ENCODE measurements around the gene SORCS1. TPM values are rescaled to one million over a fixed set of nuclear protein-coding genes. Genes with fewer than 3 reads are reported as not detected.

SORCS1 gene
- total and polyA plus RNA-seq, 12 donors, result 0.18 to 11.1 (median 1.1) TPM

DNA sequence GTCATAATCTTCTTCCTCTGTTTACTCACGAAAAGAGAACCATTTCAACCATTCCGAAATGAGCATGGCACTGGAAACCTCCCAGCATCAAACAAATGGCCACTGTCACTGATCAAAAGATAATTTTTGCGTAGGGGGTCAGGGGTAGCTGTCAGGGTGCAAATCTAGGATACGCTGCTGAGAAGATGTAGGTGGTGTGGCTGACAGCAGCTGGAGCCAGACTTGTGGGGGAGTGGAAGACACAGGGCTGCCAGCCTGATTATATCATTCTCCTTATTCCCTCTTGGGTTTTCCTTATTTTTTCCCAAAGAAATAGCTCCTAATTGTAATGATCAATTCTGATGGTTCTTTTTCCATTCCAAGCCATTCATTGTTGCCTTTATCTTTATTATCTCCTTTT is 266.1 kb downstream of the SORCS1 start:
- Histone ChIP-seq H3K27ac (no peak overlapping the region), H3K36me3 (replicated peaks in 1 of 2) (no peaks in the 10 kb centered on the region), H3K4me1 (replicated peaks in 1 of 2) (no peaks in the 10 kb centered on the region), H3K27me3 (no peaks in the 10 kb centered on the region), H3K4me3 (no peak overlapping the region), H3K9me3 (replicated peaks in 1 of 3) (no peaks in the 10 kb centered on the region)
- 43 to 50% (median 46%) methylated on average over 4 of the region's 4 CpGs for WGBS, 4 donors
- no peak for DNase-seq
- TF ChIP-seq, protein P1, sequence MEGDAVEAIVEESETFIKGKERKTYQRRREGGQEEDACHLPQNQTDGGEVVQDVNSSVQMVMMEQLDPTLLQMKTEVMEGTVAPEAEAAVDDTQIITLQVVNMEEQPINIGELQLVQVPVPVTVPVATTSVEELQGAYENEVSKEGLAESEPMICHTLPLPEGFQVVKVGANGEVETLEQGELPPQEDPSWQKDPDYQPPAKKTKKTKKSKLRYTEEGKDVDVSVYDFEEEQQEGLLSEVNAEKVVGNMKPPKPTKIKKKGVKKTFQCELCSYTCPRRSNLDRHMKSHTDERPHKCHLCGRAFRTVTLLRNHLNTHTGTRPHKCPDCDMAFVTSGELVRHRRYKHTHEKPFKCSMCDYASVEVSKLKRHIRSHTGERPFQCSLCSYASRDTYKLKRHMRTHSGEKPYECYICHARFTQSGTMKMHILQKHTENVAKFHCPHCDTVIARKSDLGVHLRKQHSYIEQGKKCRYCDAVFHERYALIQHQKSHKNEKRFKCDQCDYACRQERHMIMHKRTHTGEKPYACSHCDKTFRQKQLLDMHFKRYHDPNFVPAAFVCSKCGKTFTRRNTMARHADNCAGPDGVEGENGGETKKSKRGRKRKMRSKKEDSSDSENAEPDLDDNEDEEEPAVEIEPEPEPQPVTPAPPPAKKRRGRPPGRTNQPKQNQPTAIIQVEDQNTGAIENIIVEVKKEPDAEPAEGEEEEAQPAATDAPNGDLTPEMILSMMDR (IDR thresholded peaks at IDR 0.05), result no peak
- TF ChIP-seq POLR2A (IDR thresholded peaks at IDR 0.05), result no peak
- intact Hi-C loops (cut with DNase I), result no loop called here

DNA sequence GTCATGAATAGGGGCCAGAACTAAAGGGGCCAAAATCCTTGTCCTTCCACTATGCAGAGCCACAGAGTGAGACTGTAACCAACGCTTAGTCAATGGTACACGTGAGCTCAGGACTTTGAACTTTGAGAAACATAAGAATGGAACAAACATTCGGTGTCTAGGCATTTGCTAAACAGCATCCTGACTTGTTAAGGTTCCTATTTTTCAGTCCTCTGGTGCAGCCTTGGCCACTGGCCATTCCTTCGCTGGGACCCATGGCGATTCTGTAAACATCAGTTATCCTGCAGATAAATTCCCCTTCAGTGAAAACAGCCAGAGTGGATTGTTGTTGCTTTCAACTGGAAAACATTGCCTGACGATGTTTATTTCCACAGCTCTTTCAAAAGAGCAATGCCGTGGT is 266.8 kb downstream of the SORCS1 start:
- no peak for DNase-seq
- intact Hi-C loops (cut with DNase I), result no loop called here
- Histone ChIP-seq H3K27me3 (no peaks in the 10 kb centered on the region), H3K27ac (no peak overlapping the region), H3K36me3 (replicated peaks in 1 of 2) (no peaks in the 10 kb centered on the region), H3K9me3 (replicated peaks in 1 of 3) (no peaks in the 10 kb centered on the region), H3K4me1 (replicated peaks in 1 of 2) (no peaks in the 10 kb centered on the region), H3K4me3 (no peak overlapping the region)
- TF ChIP-seq, protein P1 (IDR thresholded peaks at IDR 0.05), result no peak
- TF ChIP-seq POLR2A (IDR thresholded peaks at IDR 0.05), result no peak
- WGBS, 4 donors, result 53 to 70% (median 61%) methylated on average over 7 of the region's 7 CpGs

DNA sequence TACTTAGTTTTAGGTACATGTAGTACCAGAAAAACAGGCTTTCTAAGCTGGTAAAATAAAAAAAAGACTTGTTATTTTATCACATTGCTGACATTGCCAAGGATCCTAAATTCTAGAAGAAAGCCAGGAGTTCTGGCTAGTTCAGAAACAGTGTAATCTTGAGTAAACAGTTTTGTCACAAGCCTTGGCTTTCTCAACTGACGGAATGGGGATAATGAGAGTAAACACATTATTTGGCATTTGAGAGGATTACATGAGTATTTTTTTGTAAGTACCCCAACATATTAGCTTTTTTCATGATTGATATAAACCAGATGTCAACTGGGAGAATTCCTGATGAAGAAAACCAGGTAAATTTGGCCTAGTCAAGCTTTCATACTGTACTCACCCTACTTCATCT is 269.8 kb downstream of the SORCS1 start:
- TF ChIP-seq POLR2A (IDR thresholded peaks at IDR 0.05), result no peak
- TF ChIP-seq, protein P1 (IDR thresholded peaks at IDR 0.05), result no peak
- DNase-seq, result no peak

DNA sequence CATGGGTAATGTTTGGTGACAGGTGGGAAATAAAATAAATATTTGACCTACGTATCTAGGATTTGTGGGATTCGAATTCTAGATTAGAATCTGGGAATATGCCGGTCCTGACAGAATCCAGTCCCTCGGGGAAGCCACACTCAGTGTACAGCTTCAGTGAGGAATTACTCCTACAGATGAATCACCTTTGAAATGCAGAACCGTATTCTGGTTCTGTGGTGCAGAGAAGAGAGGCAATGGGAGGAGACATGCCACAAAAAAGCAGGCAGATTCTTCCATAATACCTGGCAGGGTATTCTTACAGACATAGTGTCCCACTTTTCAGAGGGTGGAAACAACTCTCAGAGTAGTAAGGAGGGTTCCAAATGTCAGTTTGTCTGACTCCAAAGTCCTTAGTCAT is 286.9 kb downstream of the SORCS1 start:
- intact Hi-C loops (cut with DNase I), result no loop called here
- WGBS, 4 donors, result 74 to 83% (median 80%) methylated on average over 5 of the region's 5 CpGs
- Histone ChIP-seq H3K36me3 (replicated peaks in 1 of 2) (no peaks in the 10 kb centered on the region), H3K4me1 (replicated peaks in 1 of 2) (no peaks in the 10 kb centered on the region), H3K9me3 (replicated peaks in 1 of 3) (no peaks in the 10 kb centered on the region), H3K27ac (no peak overlapping the region), H3K27me3 (no peaks in the 10 kb centered on the region), H3K4me3 (no peak overlapping the region)
- no peak for DNase-seq
- TF ChIP-seq POLR2A (IDR thresholded peaks at IDR 0.05), result no peak
- TF ChIP-seq, protein P1 (IDR thresholded peaks at IDR 0.05), result no peak

More for the DNA sequence above, 269.8 kb downstream of the SORCS1 start:
- intact Hi-C loops (cut with DNase I), result no loop called here
- H3K9me3 ChIP-seq (replicated peaks in 1 of 3), result no peaks in the 10 kb centered on the region
- H3K4me3 ChIP-seq, result no peak overlapping the region
- no peaks in the 10 kb centered on the region for H3K27me3 ChIP-seq
- no peaks in the 10 kb centered on the region for H3K36me3 ChIP-seq (replicated peaks in 1 of 2)
- 35 to 85% (median 58%) methylated on average over 1 of the region's 1 CpG for WGBS, 4 donors
- H3K27ac ChIP-seq, result no peak overlapping the region
- H3K4me1 ChIP-seq (replicated peaks in 1 of 2), result no peaks in the 10 kb centered on the region
